ENCODE measurements around the gene LIMK1. TPM values are rescaled to one million over a fixed set of nuclear protein-coding genes. Genes with fewer than 3 reads are reported as not detected.
"Not testable (repeated sequence)": the region's sequence is repeated elsewhere in the genome, so short reads cannot be mapped to it uniquely, and the experiment has no call there.

Gene LIMK1
- total and polyA plus RNA-seq, 3 experiments from 2014 or later, result 10.1 to 23.6 (median 23.1) TPM

GRCh38 chr7:74043523-74043951, 40.1 kb upstream of the LIMK1 start:
- ChIA-PET CTCF (interaction anchor here (2.9 kb wide), 1 partner anchor 17 kb away, joined by 11 read pairs; no protein-coding TSS in a partner anchor), POLR2A (no interaction called here)
- Histone ChIP-seq H3K4me1 (ENCODE audit: insufficient read depth, low read length) (no peaks in the 10 kb centered on the region), H3K27me3 (ENCODE audit: insufficient read depth, low read length, poor library complexity, severe bottlenecking) (no peaks in the 10 kb centered on the region), H3K9me3 (ENCODE audit: low read length) (no peaks in the 10 kb centered on the region), H3K4me3 (ENCODE audit: low read length) (no peak overlapping the region), H3K27ac (ENCODE audit: low read depth, low read length) (no peak overlapping the region), H3K36me3 (ENCODE audit: insufficient read depth, low read length) (no peaks in the 10 kb centered on the region)
- H3K4me3 Mint-ChIP-seq, result no peak overlapping the region
- H3K9me3 Mint-ChIP-seq, result no peaks in the 10 kb centered on the region
- no peaks in the 10 kb centered on the region for H3K4me1 Mint-ChIP-seq
- no peak for DNase-seq
- no peaks in the 10 kb centered on the region for H3K36me3 Mint-ChIP-seq
- no peak overlapping the region for H3K27ac Mint-ChIP-seq
- H3K27me3 Mint-ChIP-seq, result peaks cover 4 to 9% of the 10 kb centered on the region in 2 donors

GRCh38 chr7:74044366-74045350, 38.9 kb upstream of the LIMK1 start:
- Histone ChIP-seq H3K27ac (ENCODE audit: low read depth, low read length) (no peak overlapping the region), H3K9me3 (ENCODE audit: low read length) (no peaks in the 10 kb centered on the region), H3K27me3 (ENCODE audit: insufficient read depth, low read length, poor library complexity, severe bottlenecking) (no peaks in the 10 kb centered on the region), H3K36me3 (ENCODE audit: insufficient read depth, low read length) (no peaks in the 10 kb centered on the region), H3K4me1 (ENCODE audit: insufficient read depth, low read length) (no peaks in the 10 kb centered on the region), H3K4me3 (ENCODE audit: low read length) (no peak overlapping the region)
- no peaks in the 10 kb centered on the region for H3K36me3 Mint-ChIP-seq
- H3K27me3 Mint-ChIP-seq, result peaks cover 4 to 9% of the 10 kb centered on the region in 2 donors
- DNase-seq, result no peak
- POLR2A ChIA-PET, result no interaction called here
- no peaks in the 10 kb centered on the region for H3K9me3 Mint-ChIP-seq
- H3K4me1 Mint-ChIP-seq, result no peaks in the 10 kb centered on the region
- CTCF ChIA-PET, result interaction anchor here (2.9 kb wide), 1 partner anchor 18 kb away, joined by 11 read pairs; no protein-coding TSS in a partner anchor
- no peak overlapping the region for H3K4me3 Mint-ChIP-seq
- no peak overlapping the region for H3K27ac Mint-ChIP-seq

- H3K4me3 ChIP-seq (ENCODE audit: low read length); H3K9me3 Mint-ChIP-seq; POLR2A ChIA-PET; H3K27me3 ChIP-seq (ENCODE audit: insufficient read depth, low read length, poor library complexity, severe bottlenecking); H3K4me3 Mint-ChIP-seq; H3K9me3 ChIP-seq (ENCODE audit: low read length); H3K36me3 ChIP-seq (ENCODE audit: insufficient read depth, low read length); H3K4me1 ChIP-seq (ENCODE audit: insufficient read depth, low read length); H3K4me1 Mint-ChIP-seq; H3K36me3 Mint-ChIP-seq; H3K27me3 Mint-ChIP-seq; H3K27ac ChIP-seq (ENCODE audit: low read depth, low read length); DNase-seq: not testable (repeated sequence)
- peak overlapping the region in 1 of 8 donors; percentile 52 for H3K27ac Mint-ChIP-seq
- CTCF ChIA-PET, result interaction anchor here (1.2 kb wide), 1 partner anchor 9 kb away, joined by 3 read pairs; no protein-coding TSS in a partner anchor
These were observed 37.0 kb upstream of the LIMK1 start for GRCh38 chr7:74046581-74046980.

- POLR2A ChIA-PET, result no interaction called here
- H3K36me3 ChIP-seq (ENCODE audit: insufficient read depth, low read length), result no peaks in the 10 kb centered on the region
- no peaks in the 10 kb centered on the region for H3K9me3 ChIP-seq (ENCODE audit: low read length)
- no peak overlapping the region for H3K27ac ChIP-seq (ENCODE audit: low read depth, low read length)
- H3K27me3 ChIP-seq (ENCODE audit: insufficient read depth, low read length, poor library complexity, severe bottlenecking), result no peaks in the 10 kb centered on the region
- H3K4me3 ChIP-seq (ENCODE audit: low read length), result no peak overlapping the region
- Mint-ChIP-seq H3K27me3 (peaks cover 4 to 5% of the 10 kb centered on the region in 2 donors), H3K36me3 (no peaks in the 10 kb centered on the region), H3K4me1 (peaks cover 0 to 2% (median 0%) of the 10 kb centered on the region in 3 donors), H3K27ac (no peak overlapping the region), H3K4me3 (no peak overlapping the region), H3K9me3 (no peaks in the 10 kb centered on the region)
- CTCF ChIA-PET, result no interaction called here
- no peaks in the 10 kb centered on the region for H3K4me1 ChIP-seq (ENCODE audit: insufficient read depth, low read length)
- no peak for DNase-seq
These were observed 35.7 kb upstream of the LIMK1 start for GRCh38 chr7:74047804-74048380.

- Histone ChIP-seq H3K36me3 (ENCODE audit: insufficient read depth, low read length) (no peaks in the 10 kb centered on the region), H3K27me3 (ENCODE audit: insufficient read depth, low read length, poor library complexity, severe bottlenecking) (no peaks in the 10 kb centered on the region), H3K9me3 (ENCODE audit: low read length) (no peaks in the 10 kb centered on the region), H3K4me1 (ENCODE audit: insufficient read depth, low read length) (no peaks in the 10 kb centered on the region), H3K4me3 (ENCODE audit: low read length) (no peak overlapping the region), H3K27ac (ENCODE audit: low read depth, low read length) (no peak overlapping the region)
- Mint-ChIP-seq H3K27ac (no peak overlapping the region), H3K4me3 (no peak overlapping the region), H3K36me3 (no peaks in the 10 kb centered on the region), H3K9me3 (no peaks in the 10 kb centered on the region), H3K27me3 (peaks cover 0 to 5% of the 10 kb centered on the region in 2 donors), H3K4me1 (peaks cover 0 to 2% (median 0%) of the 10 kb centered on the region in 3 donors)
- ChIA-PET POLR2A (no interaction called here), CTCF (no interaction called here)
- DNase-seq, result no peak
These were observed 34.5 kb upstream of the LIMK1 start for GRCh38 chr7:74048999-74049599.

- Histone ChIP-seq H3K4me3 (ENCODE audit: low read length) (no peak overlapping the region), H3K4me1 (ENCODE audit: insufficient read depth, low read length) (no peaks in the 10 kb centered on the region), H3K9me3 (ENCODE audit: low read length) (no peaks in the 10 kb centered on the region), H3K27ac (ENCODE audit: low read depth, low read length) (no peak overlapping the region), H3K27me3 (ENCODE audit: insufficient read depth, low read length, poor library complexity, severe bottlenecking) (no peaks in the 10 kb centered on the region), H3K36me3 (ENCODE audit: insufficient read depth, low read length) (no peaks in the 10 kb centered on the region)
- Mint-ChIP-seq H3K36me3 (no peaks in the 10 kb centered on the region), H3K27me3 (peaks cover 0 to 8% of the 10 kb centered on the region in 2 donors), H3K27ac (no peak overlapping the region), H3K4me3 (no peak overlapping the region), H3K4me1 (peaks cover 0 to 2% (median 0%) of the 10 kb centered on the region in 3 donors), H3K9me3 (no peaks in the 10 kb centered on the region)
- ChIA-PET CTCF (no interaction called here), POLR2A (no interaction called here)
- DNase-seq, result no peak
These were observed 33.4 kb upstream of the LIMK1 start for GRCh38 chr7:74049997-74050798.

- DNase-seq, result no peak
- Histone ChIP-seq H3K4me1 (ENCODE audit: insufficient read depth, low read length) (no peaks in the 10 kb centered on the region), H3K9me3 (ENCODE audit: low read length) (no peaks in the 10 kb centered on the region), H3K36me3 (ENCODE audit: insufficient read depth, low read length) (no peaks in the 10 kb centered on the region), H3K27me3 (ENCODE audit: insufficient read depth, low read length, poor library complexity, severe bottlenecking) (no peaks in the 10 kb centered on the region), H3K4me3 (ENCODE audit: low read length) (no peak overlapping the region), H3K27ac (ENCODE audit: low read depth, low read length) (no peak overlapping the region)
- Mint-ChIP-seq H3K9me3 (no peaks in the 10 kb centered on the region), H3K27me3 (peaks cover 0 to 8% of the 10 kb centered on the region in 2 donors), H3K4me3 (no peak overlapping the region), H3K36me3 (no peaks in the 10 kb centered on the region), H3K27ac (no peak overlapping the region), H3K4me1 (peaks cover 0 to 2% (median 0%) of the 10 kb centered on the region in 3 donors)
- CTCF ChIA-PET, result no interaction called here
- POLR2A ChIA-PET, result no interaction called here
These were observed 32.4 kb upstream of the LIMK1 start for GRCh38 chr7:74051193-74051592.

All from CD8-positive, alpha-beta memory T cell (primary cell).